ENCODE results near the gene CWC22.

The CWC22 gene

GRCh38 chr2:179954026-179954425 is 53.1 kb downstream of the CWC22 start:
- no peaks in the 10 kb centered on the region for H3K4me1 ChIP-seq (ENCODE audit: control insufficient read depth in 2 of 2, insufficient read depth in 2 of 2, low read length in 2 of 2)
- H3K9me3 ChIP-seq (ENCODE audit: control insufficient read depth in 2 of 2, low read length in 2 of 2), result no peaks in the 10 kb centered on the region
- H3K9ac ChIP-seq (ENCODE audit: low read depth in 1 of 2, low read length in 2 of 2), result no peak overlapping the region
- H3K27ac ChIP-seq (ENCODE audit: low read depth in 2 of 2, low read length in 2 of 2), result no peak overlapping the region
- no peak overlapping the region for H3K4me3 ChIP-seq (ENCODE audit: low read length in 2 of 2)
- peaks cover 38 to 47% of the 10 kb centered on the region in 2 donors for H3K36me3 ChIP-seq (ENCODE audit: control insufficient read depth in 2 of 2, insufficient read depth in 2 of 2, low read length in 2 of 2)
- H3K27me3 ChIP-seq (ENCODE audit: control insufficient read depth in 2 of 2, insufficient read depth in 2 of 2, low read length in 2 of 2), result no peaks in the 10 kb centered on the region

GRCh38 chr2:179953359-179953758 is 53.7 kb downstream of the CWC22 start:
- no peak overlapping the region for H3K9ac ChIP-seq (ENCODE audit: low read depth in 1 of 2, low read length in 2 of 2)
- H3K27me3 ChIP-seq (ENCODE audit: control insufficient read depth in 2 of 2, insufficient read depth in 2 of 2, low read length in 2 of 2), result no peaks in the 10 kb centered on the region
- H3K4me1 ChIP-seq (ENCODE audit: control insufficient read depth in 2 of 2, insufficient read depth in 2 of 2, low read length in 2 of 2), result no peaks in the 10 kb centered on the region
- peaks cover 42 to 49% of the 10 kb centered on the region in 2 donors for H3K36me3 ChIP-seq (ENCODE audit: control insufficient read depth in 2 of 2, insufficient read depth in 2 of 2, low read length in 2 of 2)
- H3K27ac ChIP-seq (ENCODE audit: low read depth in 2 of 2, low read length in 2 of 2), result no peak overlapping the region
- no peaks in the 10 kb centered on the region for H3K9me3 ChIP-seq (ENCODE audit: control insufficient read depth in 2 of 2, low read length in 2 of 2)
- H3K4me3 ChIP-seq (ENCODE audit: low read length in 2 of 2), result no peak overlapping the region

- Histone ChIP-seq H3K36me3 (ENCODE audit: control insufficient read depth in 2 of 2, insufficient read depth in 2 of 2, low read length in 2 of 2) (peaks cover 45 to 49% of the 10 kb centered on the region in 2 donors), H3K9ac (ENCODE audit: low read depth in 1 of 2, low read length in 2 of 2) (no peak overlapping the region), H3K27me3 (ENCODE audit: control insufficient read depth in 2 of 2, insufficient read depth in 2 of 2, low read length in 2 of 2) (no peaks in the 10 kb centered on the region), H3K9me3 (ENCODE audit: control insufficient read depth in 2 of 2, low read length in 2 of 2) (no peaks in the 10 kb centered on the region), H3K27ac (ENCODE audit: low read depth in 2 of 2, low read length in 2 of 2) (no peak overlapping the region), H3K4me3 (ENCODE audit: low read length in 2 of 2) (no peak overlapping the region), H3K4me1 (ENCODE audit: control insufficient read depth in 2 of 2, insufficient read depth in 2 of 2, low read length in 2 of 2) (no peaks in the 10 kb centered on the region)
These were observed 54.4 kb downstream of the CWC22 start for GRCh38 chr2:179952658-179953057.

DNA sequence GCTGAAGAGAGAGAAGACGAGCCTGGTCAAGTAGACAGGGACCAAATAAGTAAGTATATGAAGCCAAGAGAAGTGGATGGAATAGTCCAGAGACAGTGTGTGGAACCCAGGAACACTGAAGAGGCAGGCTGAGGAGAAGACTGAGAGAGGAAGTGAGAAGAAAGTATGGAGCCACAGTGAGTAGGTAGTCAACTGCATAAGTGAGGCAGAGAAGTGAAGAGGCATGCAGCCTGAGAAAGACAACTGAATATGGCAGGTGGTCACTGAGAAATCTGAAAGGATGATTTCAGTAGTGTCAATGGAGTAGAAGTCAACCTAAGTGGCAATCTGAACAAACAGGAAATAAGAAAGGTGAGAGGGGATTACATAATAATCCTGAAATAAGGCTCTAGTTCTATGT is 55.4 kb downstream of the CWC22 start:
- Histone ChIP-seq H3K4me3 (ENCODE audit: low read length in 2 of 2) (no peak overlapping the region), H3K9me3 (ENCODE audit: control insufficient read depth in 2 of 2, low read length in 2 of 2) (no peaks in the 10 kb centered on the region), H3K27ac (ENCODE audit: low read depth in 2 of 2, low read length in 2 of 2) (no peak overlapping the region), H3K4me1 (ENCODE audit: control insufficient read depth in 2 of 2, insufficient read depth in 2 of 2, low read length in 2 of 2) (no peaks in the 10 kb centered on the region), H3K36me3 (ENCODE audit: control insufficient read depth in 2 of 2, insufficient read depth in 2 of 2, low read length in 2 of 2) (peaks cover 49 to 50% of the 10 kb centered on the region in 2 donors), H3K27me3 (ENCODE audit: control insufficient read depth in 2 of 2, insufficient read depth in 2 of 2, low read length in 2 of 2) (no peaks in the 10 kb centered on the region), H3K9ac (ENCODE audit: low read depth in 1 of 2, low read length in 2 of 2) (no peak overlapping the region)

- H3K4me3 ChIP-seq (ENCODE audit: low read length in 2 of 2), result no peak overlapping the region
- H3K9ac ChIP-seq (ENCODE audit: low read depth in 1 of 2, low read length in 2 of 2), result no peak overlapping the region
- no peaks in the 10 kb centered on the region for H3K4me1 ChIP-seq (ENCODE audit: control insufficient read depth in 2 of 2, insufficient read depth in 2 of 2, low read length in 2 of 2)
- H3K9me3 ChIP-seq (ENCODE audit: control insufficient read depth in 2 of 2, low read length in 2 of 2), result no peaks in the 10 kb centered on the region
- H3K36me3 ChIP-seq (ENCODE audit: control insufficient read depth in 2 of 2, insufficient read depth in 2 of 2, low read length in 2 of 2), result peaks cover 51 to 53% of the 10 kb centered on the region in 2 donors
- H3K27ac ChIP-seq (ENCODE audit: low read depth in 2 of 2, low read length in 2 of 2), result no peak overlapping the region
- H3K27me3 ChIP-seq (ENCODE audit: control insufficient read depth in 2 of 2, insufficient read depth in 2 of 2, low read length in 2 of 2), result no peaks in the 10 kb centered on the region
These were observed 56.7 kb downstream of the CWC22 start for GRCh38 chr2:179950391-179950790.

GRCh38 chr2:179949438-179949837 is 57.7 kb downstream of the CWC22 start:
- Histone ChIP-seq H3K4me3 (ENCODE audit: low read length in 2 of 2) (no peak overlapping the region), H3K9me3 (ENCODE audit: control insufficient read depth in 2 of 2, low read length in 2 of 2) (no peaks in the 10 kb centered on the region), H3K27ac (ENCODE audit: low read depth in 2 of 2, low read length in 2 of 2) (no peak overlapping the region), H3K4me1 (ENCODE audit: control insufficient read depth in 2 of 2, insufficient read depth in 2 of 2, low read length in 2 of 2) (no peaks in the 10 kb centered on the region), H3K27me3 (ENCODE audit: control insufficient read depth in 2 of 2, insufficient read depth in 2 of 2, low read length in 2 of 2) (no peaks in the 10 kb centered on the region), H3K36me3 (ENCODE audit: control insufficient read depth in 2 of 2, insufficient read depth in 2 of 2, low read length in 2 of 2) (peaks cover 52 to 54% of the 10 kb centered on the region in 2 donors), H3K9ac (ENCODE audit: low read depth in 1 of 2, low read length in 2 of 2) (no peak overlapping the region)

GRCh38 chr2:179948058-179948457 is 59.0 kb downstream of the CWC22 start:
- Histone ChIP-seq H3K9me3 (ENCODE audit: control insufficient read depth in 2 of 2, low read length in 2 of 2) (no peaks in the 10 kb centered on the region), H3K27me3 (ENCODE audit: control insufficient read depth in 2 of 2, insufficient read depth in 2 of 2, low read length in 2 of 2) (no peaks in the 10 kb centered on the region), H3K9ac (ENCODE audit: low read depth in 1 of 2, low read length in 2 of 2) (no peak overlapping the region), H3K4me1 (ENCODE audit: control insufficient read depth in 2 of 2, insufficient read depth in 2 of 2, low read length in 2 of 2) (no peaks in the 10 kb centered on the region), H3K36me3 (ENCODE audit: control insufficient read depth in 2 of 2, insufficient read depth in 2 of 2, low read length in 2 of 2) (peaks cover 40 to 43% of the 10 kb centered on the region in 2 donors), H3K4me3 (ENCODE audit: low read length in 2 of 2) (no peak overlapping the region), H3K27ac (ENCODE audit: low read depth in 2 of 2, low read length in 2 of 2) (no peak overlapping the region)

GRCh38 chr2:179946810-179947615 is 60.1 kb downstream of the CWC22 start:
- Histone ChIP-seq H3K4me3 (ENCODE audit: low read length in 2 of 2) (no peak overlapping the region), H3K27me3 (ENCODE audit: control insufficient read depth in 2 of 2, insufficient read depth in 2 of 2, low read length in 2 of 2) (no peaks in the 10 kb centered on the region), H3K4me1 (ENCODE audit: control insufficient read depth in 2 of 2, insufficient read depth in 2 of 2, low read length in 2 of 2) (no peaks in the 10 kb centered on the region), H3K9me3 (ENCODE audit: control insufficient read depth in 2 of 2, low read length in 2 of 2) (no peaks in the 10 kb centered on the region), H3K9ac (ENCODE audit: low read depth in 1 of 2, low read length in 2 of 2) (no peak overlapping the region), H3K36me3 (ENCODE audit: control insufficient read depth in 2 of 2, insufficient read depth in 2 of 2, low read length in 2 of 2) (peaks cover 33 to 41% of the 10 kb centered on the region in 2 donors), H3K27ac (ENCODE audit: low read depth in 2 of 2, low read length in 2 of 2) (no peak overlapping the region)

DNA sequence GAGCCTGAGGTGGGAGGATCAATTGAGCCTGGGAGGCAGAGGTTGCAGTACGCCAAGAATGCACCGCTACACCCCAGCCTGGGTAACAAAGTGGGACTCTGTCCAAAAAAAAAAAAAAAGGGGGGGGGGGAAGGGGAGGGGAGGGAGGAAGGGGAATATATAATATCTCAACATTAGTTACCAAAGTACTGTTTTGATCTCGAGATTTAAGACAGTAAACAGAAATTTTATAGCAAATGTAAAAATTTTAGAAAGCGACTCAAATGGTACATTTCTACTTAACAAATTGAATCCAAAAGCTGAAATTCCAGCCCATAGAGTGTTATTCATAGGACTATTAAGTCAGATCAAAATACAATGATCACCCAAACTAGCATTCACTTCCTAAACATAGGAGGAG is 60.8 kb downstream of the CWC22 start:
- H3K4me3 ChIP-seq (ENCODE audit: low read length in 2 of 2), result no peak overlapping the region
- peaks cover 27 to 35% of the 10 kb centered on the region in 2 donors for H3K36me3 ChIP-seq (ENCODE audit: control insufficient read depth in 2 of 2, insufficient read depth in 2 of 2, low read length in 2 of 2)
- H3K27me3 ChIP-seq (ENCODE audit: control insufficient read depth in 2 of 2, insufficient read depth in 2 of 2, low read length in 2 of 2), result no peaks in the 10 kb centered on the region
- H3K9me3 ChIP-seq (ENCODE audit: control insufficient read depth in 2 of 2, low read length in 2 of 2), result no peaks in the 10 kb centered on the region
- no peaks in the 10 kb centered on the region for H3K4me1 ChIP-seq (ENCODE audit: control insufficient read depth in 2 of 2, insufficient read depth in 2 of 2, low read length in 2 of 2)
- H3K27ac ChIP-seq (ENCODE audit: low read depth in 2 of 2, low read length in 2 of 2), result no peak overlapping the region
- H3K9ac ChIP-seq (ENCODE audit: low read depth in 1 of 2, low read length in 2 of 2), result no peak overlapping the region

GRCh38 chr2:179939259-179939658 is 67.8 kb downstream of the CWC22 start:
- H3K9ac ChIP-seq (ENCODE audit: low read depth in 1 of 2, low read length in 2 of 2), result no peak overlapping the region
- H3K36me3 ChIP-seq (ENCODE audit: control insufficient read depth in 2 of 2, insufficient read depth in 2 of 2, low read length in 2 of 2), result no peaks in the 10 kb centered on the region
- no peaks in the 10 kb centered on the region for H3K27me3 ChIP-seq (ENCODE audit: control insufficient read depth in 2 of 2, insufficient read depth in 2 of 2, low read length in 2 of 2)
- H3K9me3 ChIP-seq (ENCODE audit: control insufficient read depth in 2 of 2, low read length in 2 of 2), result no peaks in the 10 kb centered on the region
- no peak overlapping the region for H3K4me3 ChIP-seq (ENCODE audit: low read length in 2 of 2)
- H3K27ac ChIP-seq (ENCODE audit: low read depth in 2 of 2, low read length in 2 of 2), result no peak overlapping the region
- H3K4me1 ChIP-seq (ENCODE audit: control insufficient read depth in 2 of 2, insufficient read depth in 2 of 2, low read length in 2 of 2), result no peaks in the 10 kb centered on the region
